NB4 (cell line): ENCODE measurements around the gene PIK3R1.

Experiments
- DNase-seq: peaks from one replicate; pipeline ENCODE4 v3.0.0; 2010; ENCODE audit warnings: low read depth
- H3K4me3 ChIP-seq: one replicate; pipeline ENCODE4 v1.5.1; 2011; ENCODE audit warnings: mild to moderate bottlenecking, low read depth, low read length, moderate library complexity
- MYC ChIP-seq: IDR thresholded peaks from 2 replicates; pipeline ENCODE4 v1.6.1; 2011; ENCODE audit warnings: low read depth, low read length
- POLR2A ChIP-seq: IDR thresholded peaks from 2 replicates; pipeline ENCODE4 v1.6.1; 2011; ENCODE audit warnings: mild to moderate bottlenecking; ENCODE audit not compliant: insufficient read length; ENCODE audit errors: extremely low read depth
- TF ChIP-seq, protein P1 (sequence below): IDR thresholded peaks from one replicate; pipeline ENCODE4 v1.5.1; 2012; ENCODE audit warnings: low read depth, low read length
- TF ChIP-seq, protein P2 (sequence below): IDR thresholded peaks from 2 replicates; pipeline ENCODE4 v1.6.1; 2011; ENCODE audit warnings: low read depth, low read length

PIK3R1 gene

DNA sequence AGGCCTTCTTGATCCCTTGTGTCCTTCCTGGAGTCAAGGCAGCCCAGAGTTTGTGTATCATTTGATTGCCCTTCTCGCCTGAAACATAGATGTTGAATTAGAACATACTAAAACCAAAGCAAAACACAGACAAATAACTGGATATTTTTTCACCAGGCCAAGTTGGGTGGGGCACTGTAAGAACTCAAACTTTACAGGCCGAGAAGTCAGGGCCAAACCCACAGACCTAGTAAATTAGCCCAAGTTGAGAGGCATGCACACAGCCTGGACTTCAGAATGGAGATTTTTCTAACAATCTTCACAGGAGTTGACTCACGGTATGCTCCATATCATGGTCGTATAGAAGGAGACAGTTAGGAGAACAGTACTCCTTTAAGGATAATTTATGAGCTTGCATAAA, 121.7 kb downstream of the PIK3R1 start:
- DNase-seq = no peak
- TF ChIP-seq, protein P1, sequence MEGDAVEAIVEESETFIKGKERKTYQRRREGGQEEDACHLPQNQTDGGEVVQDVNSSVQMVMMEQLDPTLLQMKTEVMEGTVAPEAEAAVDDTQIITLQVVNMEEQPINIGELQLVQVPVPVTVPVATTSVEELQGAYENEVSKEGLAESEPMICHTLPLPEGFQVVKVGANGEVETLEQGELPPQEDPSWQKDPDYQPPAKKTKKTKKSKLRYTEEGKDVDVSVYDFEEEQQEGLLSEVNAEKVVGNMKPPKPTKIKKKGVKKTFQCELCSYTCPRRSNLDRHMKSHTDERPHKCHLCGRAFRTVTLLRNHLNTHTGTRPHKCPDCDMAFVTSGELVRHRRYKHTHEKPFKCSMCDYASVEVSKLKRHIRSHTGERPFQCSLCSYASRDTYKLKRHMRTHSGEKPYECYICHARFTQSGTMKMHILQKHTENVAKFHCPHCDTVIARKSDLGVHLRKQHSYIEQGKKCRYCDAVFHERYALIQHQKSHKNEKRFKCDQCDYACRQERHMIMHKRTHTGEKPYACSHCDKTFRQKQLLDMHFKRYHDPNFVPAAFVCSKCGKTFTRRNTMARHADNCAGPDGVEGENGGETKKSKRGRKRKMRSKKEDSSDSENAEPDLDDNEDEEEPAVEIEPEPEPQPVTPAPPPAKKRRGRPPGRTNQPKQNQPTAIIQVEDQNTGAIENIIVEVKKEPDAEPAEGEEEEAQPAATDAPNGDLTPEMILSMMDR = no peak
- TF ChIP-seq POLR2A = no peak
- no peak for TF ChIP-seq MYC
- TF ChIP-seq, protein P2, sequence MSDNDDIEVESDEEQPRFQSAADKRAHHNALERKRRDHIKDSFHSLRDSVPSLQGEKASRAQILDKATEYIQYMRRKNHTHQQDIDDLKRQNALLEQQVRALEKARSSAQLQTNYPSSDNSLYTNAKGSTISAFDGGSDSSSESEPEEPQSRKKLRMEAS = no peak
- no peak overlapping the region for H3K4me3 ChIP-seq

DNA sequence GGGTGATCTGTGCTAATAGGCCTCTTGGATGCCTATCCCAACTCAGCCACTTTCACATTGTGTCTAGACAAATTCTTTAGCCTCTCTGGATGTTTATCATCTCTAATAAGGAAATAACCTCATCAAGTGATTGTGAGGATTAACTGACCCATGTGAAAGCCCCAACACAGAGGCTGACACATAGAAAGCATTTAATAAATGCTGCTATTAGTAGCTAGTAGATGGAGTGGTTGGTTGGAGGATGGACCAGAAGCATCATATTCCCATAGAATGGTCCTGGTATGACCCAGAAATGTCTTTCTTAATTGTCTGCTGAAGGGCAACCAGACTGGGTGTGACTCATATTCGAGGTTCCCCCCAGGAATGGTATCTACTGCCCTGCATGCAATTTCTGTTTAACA, 124.4 kb downstream of the PIK3R1 start:
- DNase-seq = no peak
- no peak overlapping the region for H3K4me3 ChIP-seq
- TF ChIP-seq, protein P2 = no peak
- TF ChIP-seq, protein P1 = no peak
- TF ChIP-seq MYC = no peak
- no peak for TF ChIP-seq POLR2A

DNA sequence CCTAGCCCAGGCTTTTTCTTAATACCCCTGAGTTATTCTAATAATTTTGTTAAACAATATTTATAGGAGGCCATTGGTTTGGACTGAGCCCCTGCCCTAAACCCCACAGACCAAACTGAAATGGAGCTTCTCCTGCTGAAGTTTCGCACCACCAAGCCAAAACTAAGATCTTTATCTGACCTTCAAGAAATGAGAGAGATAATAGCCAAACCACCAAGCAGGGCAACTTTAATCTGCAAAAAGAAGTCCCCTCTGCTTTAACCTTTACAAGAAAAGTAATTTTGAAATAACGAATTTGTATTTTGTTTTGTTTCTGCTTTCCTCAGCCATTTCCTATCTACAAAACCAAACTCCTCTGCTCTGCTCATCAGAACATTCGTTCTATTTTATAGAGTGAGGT, 125.5 kb downstream of the PIK3R1 start:
- H3K4me3 ChIP-seq = no peak overlapping the region
- no peak for DNase-seq
- TF ChIP-seq MYC = no peak
- no peak for TF ChIP-seq POLR2A
- TF ChIP-seq, protein P2 = no peak
- TF ChIP-seq, protein P1 = no peak

DNA sequence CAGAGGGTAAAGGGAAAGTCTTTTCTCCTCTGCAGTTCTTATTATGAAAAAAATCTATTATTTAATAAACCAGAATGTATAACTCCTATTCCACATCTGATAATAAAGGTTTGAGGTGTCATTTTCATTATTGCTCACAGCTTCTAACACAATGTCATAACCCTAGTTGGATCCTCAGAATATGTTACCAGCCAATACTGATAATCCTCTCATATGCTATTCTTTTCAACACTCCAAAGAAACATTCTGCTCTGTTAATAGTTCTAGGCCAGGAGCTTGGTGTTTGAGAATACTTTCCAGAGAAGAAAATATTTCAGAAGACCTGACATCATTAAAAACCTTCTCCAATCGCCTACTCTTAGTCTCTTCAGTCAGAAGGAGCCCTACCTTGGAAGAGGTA, 127.1 kb downstream of the PIK3R1 start:
- TF ChIP-seq POLR2A (no peak), MYC (no peak)
- TF ChIP-seq, protein P2 = no peak
- TF ChIP-seq, protein P1 = no peak
- no peak for DNase-seq
- no peak overlapping the region for H3K4me3 ChIP-seq

DNA sequence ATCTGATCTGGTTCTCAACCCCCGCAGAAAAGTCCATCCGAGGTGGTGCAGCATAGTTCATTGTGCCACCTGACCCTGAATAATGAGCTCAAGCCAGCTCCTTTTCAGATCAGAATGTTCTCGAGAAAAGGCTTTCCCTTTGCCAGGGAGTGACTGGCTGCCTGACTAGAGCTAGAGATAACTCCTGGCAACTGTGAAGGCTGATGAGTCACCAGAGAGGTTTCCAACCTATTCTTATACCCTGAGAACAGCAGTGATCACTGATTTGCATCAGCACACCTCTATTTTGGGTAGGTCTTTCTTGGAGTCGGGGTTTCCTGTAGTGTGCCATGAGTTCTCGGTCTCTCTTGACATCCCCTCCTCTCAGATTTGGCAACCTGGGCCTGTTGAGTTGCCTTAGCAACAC, 127.9 kb downstream of the PIK3R1 start:
- DNase-seq = no peak
- TF ChIP-seq, protein P2 = no peak
- TF ChIP-seq, protein P1 = no peak
- TF ChIP-seq POLR2A = no peak
- no peak for TF ChIP-seq MYC
- no peak overlapping the region for H3K4me3 ChIP-seq
